ENCODE data around the gene PRADC1. TPM values are rescaled to one million over a fixed set of nuclear protein-coding genes. Genes with fewer than 3 reads are reported as not detected.

Gene PRADC1
- total and polyA plus RNA-seq, 2 experiments from 2014 or later, result 40.7 to 47.8 TPM

DNA sequence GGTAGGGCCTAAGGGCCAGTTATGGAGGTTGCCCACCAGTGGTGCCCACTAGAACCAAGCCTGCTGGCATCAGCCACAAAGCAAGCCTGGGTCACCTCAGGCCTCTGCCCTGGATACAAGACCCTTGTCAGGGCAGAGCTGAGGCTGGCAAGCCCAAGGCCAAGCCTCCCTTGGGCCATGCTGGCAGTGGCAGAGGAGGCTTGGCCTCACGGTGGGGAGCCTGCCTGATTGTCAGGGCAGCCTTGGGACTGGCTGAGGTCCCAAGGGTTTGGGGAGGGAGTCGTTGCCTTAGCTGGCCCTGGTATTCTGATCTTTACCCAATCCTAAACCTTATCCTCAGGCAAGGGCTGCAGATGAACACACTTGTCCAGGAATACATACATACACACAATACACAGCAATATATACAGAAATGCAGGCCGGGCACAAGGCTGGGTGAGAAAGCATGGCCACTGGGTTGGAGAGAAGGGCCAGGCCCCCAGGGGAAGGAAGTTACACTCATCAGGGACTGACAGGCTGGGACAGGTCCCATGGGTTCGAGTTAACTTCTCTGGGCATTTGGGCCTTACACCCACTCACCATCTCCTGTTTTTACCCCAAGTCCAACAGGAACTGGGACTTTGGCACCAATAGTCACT, 22.1 kb upstream of the PRADC1 start:
- TF ChIP-seq EZH2 (IDR thresholded peaks at IDR 0.05; ENCODE audit: insufficient read depth, poor library complexity, severe bottlenecking) (no peak), EZH2phosphoT487 (IDR thresholded peaks at IDR 0.05; ENCODE audit: insufficient read depth, low read depth) (no peak)
- DNase-seq, result no peak
- H3K9me2 ChIP-seq (ENCODE audit: insufficient read depth), result no peaks in the 10 kb centered on the region

DNA sequence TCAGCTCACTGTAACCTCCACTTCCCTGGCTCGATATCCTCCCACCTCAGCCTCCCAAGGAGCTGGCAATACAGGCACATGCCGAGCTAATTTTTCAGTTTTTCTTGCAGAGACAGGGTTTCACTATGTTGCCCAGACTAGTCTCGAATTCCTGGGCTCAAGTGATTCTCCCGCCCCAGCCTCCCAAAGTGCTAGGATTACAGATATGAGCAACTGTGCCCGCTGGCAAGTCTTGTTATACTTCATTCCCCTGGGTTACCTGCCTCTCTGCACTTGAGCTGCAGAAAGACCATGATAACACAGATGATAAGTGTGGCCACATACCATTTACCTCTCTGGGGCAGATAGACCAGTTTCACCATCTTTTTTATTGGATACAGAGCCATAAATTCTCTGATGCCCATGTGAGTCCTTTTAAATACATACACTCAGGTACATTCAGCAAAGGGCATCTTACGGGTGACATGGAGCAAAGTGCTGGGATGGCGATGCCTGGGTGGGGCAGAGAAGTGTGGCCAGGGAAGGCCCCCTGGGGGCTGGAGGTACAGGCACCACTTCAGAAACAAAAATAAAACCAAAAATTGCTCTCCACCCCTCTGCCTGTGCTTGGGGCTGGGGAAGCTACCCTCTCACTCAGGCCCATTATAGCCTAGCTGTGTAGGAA, 21.4 kb upstream of the PRADC1 start:
- Histone ChIP-seq H3F3A (ENCODE audit: insufficient read depth) (no peaks in the 10 kb centered on the region; the same call in 1 of the 2 replicates), H3K4me3 (no peak overlapping the region), H3K36me3 (ENCODE audit: low read depth) (peaks cover 29% of the 10 kb centered on the region), H3K79me2 (ENCODE audit: insufficient read depth) (no peaks in the 10 kb centered on the region), H3K27ac (no peak overlapping the region), H3K9ac (no peak overlapping the region), H3K9me2 (ENCODE audit: insufficient read depth) (no peaks in the 10 kb centered on the region), H3K9me3 (ENCODE audit: low read depth) (no peaks in the 10 kb centered on the region), H4K20me1 (ENCODE audit: insufficient read depth) (no peaks in the 10 kb centered on the region), H3K4me2 (ENCODE audit: unreplicated experiment) (no peak overlapping the region), H2AFZ (no peak overlapping the region), H3K27me3 (replicated peaks; ENCODE audit: insufficient read depth) (no peaks in the 10 kb centered on the region), H3K4me1 (ENCODE audit: insufficient read depth) (no peaks in the 10 kb centered on the region)
- no peak for TF ChIP-seq EZH2phosphoT487 (IDR thresholded peaks at IDR 0.05; ENCODE audit: insufficient read depth, low read depth)
- TF ChIP-seq EZH2 (IDR thresholded peaks at IDR 0.05; ENCODE audit: insufficient read depth, poor library complexity, severe bottlenecking), result no peak
- in situ Hi-C loops (cut with MboI), result no loop called here
- WGBS, 2 experiments (ENCODE audit: low coverage in 1 of 2, low lambda C conversion rate in 2 of 2, missing lambda C conversion rate in 2 of 2), result 90 to 92% methylated on average over 7 of the region's 7 CpGs
- DNase-seq, result no peak

More for the DNA sequence above, 22.1 kb upstream of the PRADC1 start:
- 50 to 55% methylated on average over 4 of the region's 4 CpGs for WGBS, 2 experiments (ENCODE audit: low coverage in 1 of 2, low lambda C conversion rate in 2 of 2, missing lambda C conversion rate in 2 of 2)
- Histone ChIP-seq H3K79me2 (ENCODE audit: insufficient read depth) (no peaks in the 10 kb centered on the region), H3K4me3 (no peak overlapping the region), H3F3A (ENCODE audit: insufficient read depth) (no peaks in the 10 kb centered on the region; the same call in 1 of the 2 replicates), H4K20me1 (ENCODE audit: insufficient read depth) (no peaks in the 10 kb centered on the region), H3K9ac (no peak overlapping the region), H3K9me3 (ENCODE audit: low read depth) (no peaks in the 10 kb centered on the region), H2AFZ (no peak overlapping the region), H3K4me1 (ENCODE audit: insufficient read depth) (no peaks in the 10 kb centered on the region), H3K4me2 (ENCODE audit: unreplicated experiment) (no peak overlapping the region), H3K27ac (no peak overlapping the region), H3K36me3 (ENCODE audit: low read depth) (peaks cover 23% of the 10 kb centered on the region; the same call in 1 of the 2 replicates), H3K27me3 (replicated peaks; ENCODE audit: insufficient read depth) (no peaks in the 10 kb centered on the region)
- in situ Hi-C loops (cut with MboI), result no loop called here

GRCh38 chr2:73253901-73254300, 20.9 kb upstream of the PRADC1 start:
- in situ Hi-C loops (cut with MboI), result no loop called here
- no peaks in the 10 kb centered on the region for H3K9me3 ChIP-seq (ENCODE audit: low read depth)
- WGBS, 2 experiments (ENCODE audit: low coverage in 1 of 2, low lambda C conversion rate in 2 of 2, missing lambda C conversion rate in 2 of 2), result 100% methylated on average over 3 of the region's 3 CpGs
- no peaks in the 10 kb centered on the region for H3K4me1 ChIP-seq (ENCODE audit: insufficient read depth)
- H3K4me2 ChIP-seq (ENCODE audit: unreplicated experiment), result no peak overlapping the region
- no peaks in the 10 kb centered on the region for H3K79me2 ChIP-seq (ENCODE audit: insufficient read depth)
- no peaks in the 10 kb centered on the region for H3K9me2 ChIP-seq (ENCODE audit: insufficient read depth)
- H3K4me3 ChIP-seq, result no peak overlapping the region
- DNase-seq, result no peak
- TF ChIP-seq EZH2 (IDR thresholded peaks at IDR 0.05; ENCODE audit: insufficient read depth, poor library complexity, severe bottlenecking), result no peak
- no peak for TF ChIP-seq EZH2phosphoT487 (IDR thresholded peaks at IDR 0.05; ENCODE audit: insufficient read depth, low read depth)
- H4K20me1 ChIP-seq (ENCODE audit: insufficient read depth), result no peaks in the 10 kb centered on the region
- no peak overlapping the region for H3K27ac ChIP-seq
- H3K36me3 ChIP-seq (ENCODE audit: low read depth), result peaks cover 35% of the 10 kb centered on the region
- no peak overlapping the region for H3K9ac ChIP-seq
- no peaks in the 10 kb centered on the region; the same call in 1 of the 2 replicates for H3F3A ChIP-seq (ENCODE audit: insufficient read depth)
- no peak overlapping the region for H2AFZ ChIP-seq
- H3K27me3 ChIP-seq (replicated peaks; ENCODE audit: insufficient read depth), result no peaks in the 10 kb centered on the region

DNA sequence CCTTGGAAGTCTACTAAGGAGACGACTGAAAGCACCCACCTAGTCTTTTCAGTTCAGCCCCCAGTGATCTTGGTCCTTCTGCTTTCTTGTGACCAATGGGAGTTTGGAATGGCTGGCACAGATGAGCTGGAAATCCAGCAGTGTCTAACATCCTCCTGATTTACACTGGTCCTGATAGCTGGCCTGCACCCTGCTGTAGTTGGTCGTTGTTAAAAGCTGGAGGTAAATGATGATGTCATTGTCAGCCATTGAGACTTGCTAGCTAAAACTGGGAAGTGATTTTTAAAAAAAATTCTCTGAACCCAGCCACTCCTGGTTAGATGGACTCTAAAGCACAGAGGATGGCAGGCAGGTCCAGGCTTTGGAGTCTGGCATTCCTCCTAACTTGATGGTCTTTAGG, 20.4 kb upstream of the PRADC1 start:
- no peak overlapping the region for H3K4me3 ChIP-seq
- H3K9ac ChIP-seq, result no peak overlapping the region
- no peak overlapping the region for H2AFZ ChIP-seq
- DNase-seq, result no peak
- no peaks in the 10 kb centered on the region; the same call in 1 of the 2 replicates for H3F3A ChIP-seq (ENCODE audit: insufficient read depth)
- TF ChIP-seq EZH2 (IDR thresholded peaks at IDR 0.05; ENCODE audit: insufficient read depth, poor library complexity, severe bottlenecking) (no peak), EZH2phosphoT487 (IDR thresholded peaks at IDR 0.05; ENCODE audit: insufficient read depth, low read depth) (no peak)
- H3K27ac ChIP-seq, result no peak overlapping the region
- in situ Hi-C loops (cut with MboI), result no loop called here
- no peak overlapping the region for H3K4me2 ChIP-seq (ENCODE audit: unreplicated experiment)
- WGBS, 2 experiments (ENCODE audit: low coverage in 1 of 2, low lambda C conversion rate in 2 of 2, missing lambda C conversion rate in 2 of 2), result 53 to 61% methylated on average over 2 of the region's 2 CpGs
- H4K20me1 ChIP-seq (ENCODE audit: insufficient read depth), result no peaks in the 10 kb centered on the region
- H3K9me2 ChIP-seq (ENCODE audit: insufficient read depth), result no peaks in the 10 kb centered on the region
- no peaks in the 10 kb centered on the region for H3K4me1 ChIP-seq (ENCODE audit: insufficient read depth)
- no peaks in the 10 kb centered on the region for H3K9me3 ChIP-seq (ENCODE audit: low read depth)
- H3K27me3 ChIP-seq (replicated peaks; ENCODE audit: insufficient read depth), result no peaks in the 10 kb centered on the region
- peaks cover 40% of the 10 kb centered on the region for H3K36me3 ChIP-seq (ENCODE audit: low read depth)
- no peaks in the 10 kb centered on the region for H3K79me2 ChIP-seq (ENCODE audit: insufficient read depth)

Measured in GM23248 (cell line).